ENCODE data around the gene ADGRG7. TPM values are rescaled to one million over a fixed set of nuclear protein-coding genes. Genes with fewer than 3 reads are reported as not detected.
A peak's percentile ranks its signal among the peaks of the same experiment; 100 is the strongest.

ADGRG7 gene
- total and polyA plus RNA-seq, 4 donors: 2.1 to 65.5 (median 13.7) TPM

DNA sequence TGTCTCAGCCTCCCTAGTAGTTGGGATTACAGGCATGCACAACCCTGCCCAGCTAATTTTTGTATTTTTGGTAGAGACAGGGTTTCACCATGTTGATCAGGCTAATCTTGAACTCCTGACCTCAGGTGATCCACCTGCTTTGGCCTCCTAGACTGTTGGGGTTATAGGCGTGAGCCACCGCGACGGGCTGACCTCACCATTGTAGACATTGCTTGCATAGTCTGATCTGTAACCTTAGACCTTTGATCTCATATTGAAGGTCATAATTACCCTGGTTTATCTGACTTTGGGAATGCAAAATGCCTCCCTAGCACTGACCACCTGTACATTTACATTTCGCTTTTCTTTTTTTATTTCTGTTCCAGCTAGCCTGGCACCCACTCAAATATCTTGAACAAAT lies 31.2 kb downstream of the ADGRG7 start:
- WGBS: 46% methylated on average over 5 of the region's 5 CpGs

DNA sequence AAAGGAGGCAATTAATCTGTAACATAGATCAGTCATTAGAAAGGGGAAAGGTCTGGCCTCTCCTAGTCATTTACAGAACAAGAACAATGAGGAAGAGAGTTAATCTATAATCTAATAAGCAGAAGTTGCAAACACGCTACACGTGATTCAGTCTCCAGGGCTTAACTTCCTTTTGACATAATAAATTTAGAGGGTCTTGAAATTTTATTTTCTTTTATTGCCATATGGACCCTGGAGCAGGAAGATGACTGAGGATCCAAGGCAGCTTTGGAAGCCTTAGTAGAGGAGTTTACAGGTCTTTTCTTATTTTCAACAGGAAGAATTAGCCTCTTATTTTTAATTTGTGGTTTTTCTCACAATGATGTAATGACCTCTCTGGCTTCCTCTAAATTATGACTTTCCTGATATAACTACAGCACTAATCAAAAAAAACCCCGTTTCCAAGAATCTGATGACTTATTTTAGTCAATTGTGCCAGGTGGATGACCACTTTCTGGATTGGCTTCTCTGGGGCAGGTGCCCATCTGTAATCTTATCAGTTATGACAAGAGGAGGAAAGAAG lies 32.2 kb downstream of the ADGRG7 start:
- Histone ChIP-seq H3K27ac (ENCODE audit: low read depth in 1 of 2, low read length in 2 of 2) (no peak overlapping the region), H3K4me3 (ENCODE audit: low read depth in 1 of 3, low read length in 3 of 3) (no peak overlapping the region), H3K36me3 (ENCODE audit: control insufficient read depth in 4 of 4, insufficient read depth in 3 of 4, low read depth in 1 of 4, low read length in 3 of 4) (peaks cover 0 to 7% (median 2%) of the 10 kb centered on the region in 4 donors), H3K4me1 (ENCODE audit: control insufficient read depth in 4 of 4, insufficient read depth in 4 of 4, low read length in 3 of 4) (peaks cover 2 to 36% (median 8%) of the 10 kb centered on the region in 4 donors), H3K9me3 (ENCODE audit: control insufficient read depth in 4 of 4, low read length in 3 of 4) (peaks cover 0 to 7% (median 0%) of the 10 kb centered on the region in 4 donors), H3K27me3 (ENCODE audit: control insufficient read depth in 4 of 4, insufficient read depth in 4 of 4, low read length in 3 of 4) (no peaks in the 10 kb centered on the region), H3K9ac (ENCODE audit: low read depth in 1 of 2, low read length in 2 of 2) (no peak overlapping the region)
- 53% methylated on average over 3 of the region's 3 CpGs for WGBS
- TF ChIP-seq GABPA (IDR thresholded peaks at IDR 0.05 in 1 of 2, conservative IDR thresholded peaks at IDR 0.05 in 1 of 2) (no peak), NR2F2 (IDR thresholded peaks at IDR 0.05) (no peak), HNF4G (IDR thresholded peaks at IDR 0.05) (no peak), HNF4A (conservative IDR thresholded peaks at IDR 0.05) (no peak), YY1 (IDR thresholded peaks at IDR 0.05) (no peak)
- TF ChIP-seq, protein P1, sequence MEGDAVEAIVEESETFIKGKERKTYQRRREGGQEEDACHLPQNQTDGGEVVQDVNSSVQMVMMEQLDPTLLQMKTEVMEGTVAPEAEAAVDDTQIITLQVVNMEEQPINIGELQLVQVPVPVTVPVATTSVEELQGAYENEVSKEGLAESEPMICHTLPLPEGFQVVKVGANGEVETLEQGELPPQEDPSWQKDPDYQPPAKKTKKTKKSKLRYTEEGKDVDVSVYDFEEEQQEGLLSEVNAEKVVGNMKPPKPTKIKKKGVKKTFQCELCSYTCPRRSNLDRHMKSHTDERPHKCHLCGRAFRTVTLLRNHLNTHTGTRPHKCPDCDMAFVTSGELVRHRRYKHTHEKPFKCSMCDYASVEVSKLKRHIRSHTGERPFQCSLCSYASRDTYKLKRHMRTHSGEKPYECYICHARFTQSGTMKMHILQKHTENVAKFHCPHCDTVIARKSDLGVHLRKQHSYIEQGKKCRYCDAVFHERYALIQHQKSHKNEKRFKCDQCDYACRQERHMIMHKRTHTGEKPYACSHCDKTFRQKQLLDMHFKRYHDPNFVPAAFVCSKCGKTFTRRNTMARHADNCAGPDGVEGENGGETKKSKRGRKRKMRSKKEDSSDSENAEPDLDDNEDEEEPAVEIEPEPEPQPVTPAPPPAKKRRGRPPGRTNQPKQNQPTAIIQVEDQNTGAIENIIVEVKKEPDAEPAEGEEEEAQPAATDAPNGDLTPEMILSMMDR (IDR thresholded peaks at IDR 0.05; ENCODE audit: low read depth, low read length, missing input control): no peak
- TF ChIP-seq, protein P2, sequence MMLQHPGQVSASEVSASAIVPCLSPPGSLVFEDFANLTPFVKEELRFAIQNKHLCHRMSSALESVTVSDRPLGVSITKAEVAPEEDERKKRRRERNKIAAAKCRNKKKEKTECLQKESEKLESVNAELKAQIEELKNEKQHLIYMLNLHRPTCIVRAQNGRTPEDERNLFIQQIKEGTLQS (IDR thresholded peaks at IDR 0.05): no peak
- DNase-seq (ENCODE audit: low spot score): no peak

More for the DNA sequence above, 31.2 kb downstream of the ADGRG7 start:
- Histone ChIP-seq H3K4me1 (ENCODE audit: control insufficient read depth in 4 of 4, insufficient read depth in 4 of 4, low read length in 3 of 4) (peaks cover 3 to 42% (median 11%) of the 10 kb centered on the region in 4 donors), H3K9ac (ENCODE audit: low read depth in 1 of 2, low read length in 2 of 2) (no peak overlapping the region), H3K27ac (ENCODE audit: low read depth in 1 of 2, low read length in 2 of 2) (peak overlapping the region in 1 of 2 donors; percentile 30), H3K4me3 (ENCODE audit: low read depth in 1 of 3, low read length in 3 of 3) (no peak overlapping the region), H3K36me3 (ENCODE audit: control insufficient read depth in 4 of 4, insufficient read depth in 3 of 4, low read depth in 1 of 4, low read length in 3 of 4) (peaks cover 0 to 7% (median 1%) of the 10 kb centered on the region in 4 donors), H3K9me3 (ENCODE audit: control insufficient read depth in 4 of 4, low read length in 3 of 4) (peaks cover 0 to 7% (median 0%) of the 10 kb centered on the region in 4 donors), H3K27me3 (ENCODE audit: control insufficient read depth in 4 of 4, insufficient read depth in 4 of 4, low read length in 3 of 4) (no peaks in the 10 kb centered on the region)
- DNase-seq (ENCODE audit: low spot score): no peak
- TF ChIP-seq RAD21 (IDR thresholded peaks at IDR 0.05) (peak in 1 of 2 donors; percentile 34), JUND (IDR thresholded peaks at IDR 0.05) (peak; percentile 49 to 51), HNF4G (IDR thresholded peaks at IDR 0.05) (peak; percentile 54), GABPA (IDR thresholded peaks at IDR 0.05 in 1 of 2, conservative IDR thresholded peaks at IDR 0.05 in 1 of 2) (no peak), HNF4A (conservative IDR thresholded peaks at IDR 0.05) (peak; percentile 87 to 89), FOXA2 (IDR thresholded peaks at IDR 0.05) (peak; percentile 57), SP1 (IDR thresholded peaks at IDR 0.05) (peak; percentile 41), YY1 (IDR thresholded peaks at IDR 0.05) (no peak), RXRA (IDR thresholded peaks at IDR 0.05) (peak; percentile 84 to 92), NR2F2 (IDR thresholded peaks at IDR 0.05) (peak; percentile 90)
- TF ChIP-seq, protein P3, sequence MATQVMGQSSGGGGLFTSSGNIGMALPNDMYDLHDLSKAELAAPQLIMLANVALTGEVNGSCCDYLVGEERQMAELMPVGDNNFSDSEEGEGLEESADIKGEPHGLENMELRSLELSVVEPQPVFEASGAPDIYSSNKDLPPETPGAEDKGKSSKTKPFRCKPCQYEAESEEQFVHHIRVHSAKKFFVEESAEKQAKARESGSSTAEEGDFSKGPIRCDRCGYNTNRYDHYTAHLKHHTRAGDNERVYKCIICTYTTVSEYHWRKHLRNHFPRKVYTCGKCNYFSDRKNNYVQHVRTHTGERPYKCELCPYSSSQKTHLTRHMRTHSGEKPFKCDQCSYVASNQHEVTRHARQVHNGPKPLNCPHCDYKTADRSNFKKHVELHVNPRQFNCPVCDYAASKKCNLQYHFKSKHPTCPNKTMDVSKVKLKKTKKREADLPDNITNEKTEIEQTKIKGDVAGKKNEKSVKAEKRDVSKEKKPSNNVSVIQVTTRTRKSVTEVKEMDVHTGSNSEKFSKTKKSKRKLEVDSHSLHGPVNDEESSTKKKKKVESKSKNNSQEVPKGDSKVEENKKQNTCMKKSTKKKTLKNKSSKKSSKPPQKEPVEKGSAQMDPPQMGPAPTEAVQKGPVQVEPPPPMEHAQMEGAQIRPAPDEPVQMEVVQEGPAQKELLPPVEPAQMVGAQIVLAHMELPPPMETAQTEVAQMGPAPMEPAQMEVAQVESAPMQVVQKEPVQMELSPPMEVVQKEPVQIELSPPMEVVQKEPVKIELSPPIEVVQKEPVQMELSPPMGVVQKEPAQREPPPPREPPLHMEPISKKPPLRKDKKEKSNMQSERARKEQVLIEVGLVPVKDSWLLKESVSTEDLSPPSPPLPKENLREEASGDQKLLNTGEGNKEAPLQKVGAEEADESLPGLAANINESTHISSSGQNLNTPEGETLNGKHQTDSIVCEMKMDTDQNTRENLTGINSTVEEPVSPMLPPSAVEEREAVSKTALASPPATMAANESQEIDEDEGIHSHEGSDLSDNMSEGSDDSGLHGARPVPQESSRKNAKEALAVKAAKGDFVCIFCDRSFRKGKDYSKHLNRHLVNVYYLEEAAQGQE (IDR thresholded peaks at IDR 0.05): no peak

Data from liver (tissue), 9 donors.